Activated T-helper 2 cell treated with anti-CD3 and anti-CD28 coated beads, Interferon-gamma antibody, Interleukin-2, Interleukin-4, amounts not matched to agents 10 μg/mL and 5 μg/mL and 100 μg/mL, durations not matched to agents 14 hours and 24 hours and 36 hours (primary cell): ENCODE data around the gene SUSD2. TPM values are rescaled to one million over a fixed set of nuclear protein-coding genes. Genes with fewer than 3 reads are reported as not detected.
A peak's percentile ranks its signal among the peaks of the same experiment; 100 is the strongest.
"Not testable (repeated sequence)": the region's sequence is repeated elsewhere in the genome, so short reads cannot be mapped to it uniquely, and the experiment has no call there.

Experiments
- DNase-seq: peaks from one replicate; pipeline ENCODE4 v3.0.0; 2021; ENCODE audit warnings: low spot score
- H3K27ac Mint-ChIP-seq: one replicate; pipeline ENCODE4 v1.8.0; 2021; ENCODE audit warnings: mixed read lengths
- H3K27me3 Mint-ChIP-seq: one replicate; pipeline ENCODE4 v1.8.0; 2021; ENCODE audit warnings: low read depth, mixed read lengths
- H3K36me3 Mint-ChIP-seq: one replicate; pipeline ENCODE4 v1.8.0; 2021; ENCODE audit warnings: low read depth, mixed read lengths
- H3K4me1 Mint-ChIP-seq: one replicate; pipeline ENCODE4 v1.8.0; 2021; ENCODE audit warnings: low read depth, mixed read lengths
- H3K4me3 Mint-ChIP-seq: one replicate; pipeline ENCODE4 v1.8.0; 2021; ENCODE audit warnings: low read depth, mild to moderate bottlenecking, moderate library complexity, mixed read lengths
- H3K9me3 Mint-ChIP-seq: one replicate; pipeline ENCODE4 v1.8.0; 2021; ENCODE audit warnings: mixed read lengths
- intact Hi-C: fragments of 100-400 bp; cut with micrococcal nuclease; formaldehyde crosslinking; loops from one replicate; pipeline ENCODE4 v1.15.1; 2023
- total RNA-seq: library from RNA; stranded (reverse); gene quantifications from 2 replicates; pipeline ENCODE4 v1.2.3, GENCODE V29; 2022

Gene SUSD2
- 0.32 and 0.64 TPM in 2 replicates for total RNA-seq

GRCh38 chr22:24181088-24181995, at the start of gene SUSD2:
Gene SUSD2 (plus strand): TSS chr22:24181487. CDS start chr22:24181520, 33 bp downstream.
- Mint-ChIP-seq H3K9me3 (no peaks in the 10 kb centered on the region), H3K27me3 (no peaks in the 10 kb centered on the region), H3K4me3 (no peak within 1 kb of the TSS), H3K36me3 (no peaks in the 10 kb centered on the region), H3K4me1 (no peaks in the 10 kb centered on the region), H3K27ac (no peak within 1 kb of the TSS)
- intact Hi-C loops: no loop called here
- no peak for DNase-seq

GRCh38 chr22:24133187-24133965, 47.9 kb upstream of the SUSD2 start:
- Mint-ChIP-seq H3K4me3 (no peak overlapping the region), H3K9me3 (no peaks in the 10 kb centered on the region), H3K27me3 (no peaks in the 10 kb centered on the region), H3K4me1 (peaks cover 14% of the 10 kb centered on the region), H3K27ac (no peak overlapping the region), H3K36me3 (peaks cover 46% of the 10 kb centered on the region)
- intact Hi-C loops: no loop called here
- no peak for DNase-seq

- intact Hi-C loops: no loop called here
- Mint-ChIP-seq H3K27me3 (no peaks in the 10 kb centered on the region), H3K4me3 (no peak overlapping the region), H3K27ac (no peak overlapping the region), H3K4me1 (peaks cover 14% of the 10 kb centered on the region), H3K36me3 (peaks cover 50% of the 10 kb centered on the region), H3K9me3 (no peaks in the 10 kb centered on the region)
- DNase-seq: no peak
Measured at GRCh38 chr22:24134090-24134846, 47.0 kb upstream of the SUSD2 start.

- intact Hi-C loops, H3K9me3 Mint-ChIP-seq, H3K27me3 Mint-ChIP-seq, DNase-seq, H3K27ac Mint-ChIP-seq, H3K4me3 Mint-ChIP-seq: not testable (repeated sequence)
- H3K36me3 Mint-ChIP-seq: peaks cover 49% of the 10 kb centered on the region
- peaks cover 24% of the 10 kb centered on the region for H3K4me1 Mint-ChIP-seq
Measured at GRCh38 chr22:24136533-24136932, 44.8 kb upstream of the SUSD2 start.

GRCh38 chr22:24137595-24137994, 43.7 kb upstream of the SUSD2 start:
- H3K4me1 Mint-ChIP-seq: peaks cover 29% of the 10 kb centered on the region
- intact Hi-C loops: no loop called here
- H3K27me3 Mint-ChIP-seq: no peaks in the 10 kb centered on the region

GRCh38 chr22:24138649-24139420, 42.5 kb upstream of the SUSD2 start:
- intact Hi-C loops: no loop called here
- no peak for DNase-seq
- Mint-ChIP-seq H3K4me1 (peaks cover 24% of the 10 kb centered on the region), H3K4me3 (no peak overlapping the region), H3K27ac (no peak overlapping the region), H3K9me3 (no peaks in the 10 kb centered on the region), H3K36me3 (peaks cover 50% of the 10 kb centered on the region), H3K27me3 (no peaks in the 10 kb centered on the region)

More at GRCh38 chr22:24137595-24137994, 43.7 kb upstream of the SUSD2 start:
- no peak overlapping the region for H3K27ac Mint-ChIP-seq
- H3K9me3 Mint-ChIP-seq: no peaks in the 10 kb centered on the region
- no peak overlapping the region for H3K4me3 Mint-ChIP-seq
- H3K36me3 Mint-ChIP-seq: peaks cover 51% of the 10 kb centered on the region
- DNase-seq: no peak

DNA sequence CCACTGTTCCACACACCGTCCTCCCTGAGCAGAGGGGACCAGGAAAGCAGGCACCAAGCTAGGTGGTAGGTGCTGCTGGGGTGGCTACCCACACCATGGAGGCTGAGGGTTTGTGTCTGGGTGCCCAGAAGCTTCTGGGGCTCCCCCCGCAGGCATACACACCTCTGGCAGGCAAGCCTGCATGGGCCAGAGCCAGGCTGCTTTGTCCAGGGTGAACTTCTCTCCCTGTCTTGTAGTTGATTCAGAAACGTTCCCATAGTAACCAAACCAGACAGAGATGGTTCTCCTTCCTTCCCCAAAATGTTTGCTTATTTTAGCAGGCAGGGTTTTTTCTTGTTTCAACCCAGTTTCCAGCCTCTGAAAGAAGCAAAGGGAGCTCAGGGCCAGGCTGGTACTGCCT, 40.9 kb upstream of the SUSD2 start:
- Mint-ChIP-seq H3K36me3 (peaks cover 54% of the 10 kb centered on the region), H3K4me3 (no peak overlapping the region), H3K4me1 (peaks cover 25% of the 10 kb centered on the region), H3K9me3 (no peaks in the 10 kb centered on the region), H3K27ac (no peak overlapping the region), H3K27me3 (no peaks in the 10 kb centered on the region)
- DNase-seq: no peak
- intact Hi-C loops: no loop called here

DNA sequence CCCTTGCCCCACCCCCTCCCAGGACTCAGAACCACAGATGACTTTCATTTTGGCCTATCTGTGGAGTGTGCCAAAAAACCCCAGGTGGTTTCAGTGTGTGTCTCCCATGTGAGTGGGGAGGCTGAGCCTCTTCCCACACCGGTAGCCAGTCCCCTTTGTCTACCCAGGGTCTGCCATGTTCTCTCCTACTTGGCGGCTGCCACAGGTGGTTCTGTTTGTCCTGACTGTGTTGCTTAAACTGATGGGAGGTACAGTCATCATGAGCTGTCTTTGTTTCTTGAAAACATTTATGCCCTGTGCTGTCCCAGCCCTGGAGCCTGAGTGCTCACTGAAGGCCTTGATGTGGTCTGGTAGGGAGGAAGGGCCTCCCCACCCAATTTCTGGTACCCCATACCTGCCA, 39.7 kb upstream of the SUSD2 start:
- Mint-ChIP-seq H3K36me3 (peaks cover 43% of the 10 kb centered on the region), H3K4me1 (peaks cover 35% of the 10 kb centered on the region), H3K9me3 (no peaks in the 10 kb centered on the region), H3K27me3 (no peaks in the 10 kb centered on the region), H3K27ac (peak overlapping the region; percentile 30), H3K4me3 (no peak overlapping the region)
- no peak for DNase-seq
- intact Hi-C loops: no loop called here

DNA sequence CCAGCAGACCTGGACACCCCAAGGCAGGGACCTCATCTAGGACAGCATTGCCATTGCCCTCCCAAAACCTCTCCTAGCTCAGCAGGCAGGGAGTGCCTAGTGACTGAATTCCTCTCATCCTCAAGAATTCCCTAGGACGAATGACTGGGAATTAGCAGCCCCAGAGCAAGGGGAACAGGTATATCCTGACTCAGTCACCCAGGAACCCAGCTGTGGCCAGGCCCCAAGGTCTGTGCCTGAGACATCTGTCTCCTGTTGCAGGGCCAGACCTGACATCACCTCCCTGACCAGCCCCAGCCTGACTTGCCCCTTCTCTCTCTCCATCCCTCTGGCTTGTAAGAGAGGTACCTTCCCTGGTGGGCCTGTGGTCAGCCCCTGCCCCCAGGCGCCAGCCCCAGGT, 39.0 kb upstream of the SUSD2 start:
- no peak overlapping the region for H3K27ac Mint-ChIP-seq
- intact Hi-C loops: no loop called here
- peaks cover 37% of the 10 kb centered on the region for H3K36me3 Mint-ChIP-seq
- DNase-seq: no peak
- peaks cover 35% of the 10 kb centered on the region for H3K4me1 Mint-ChIP-seq
- H3K4me3 Mint-ChIP-seq: no peak overlapping the region
- H3K9me3 Mint-ChIP-seq: no peaks in the 10 kb centered on the region
- no peaks in the 10 kb centered on the region for H3K27me3 Mint-ChIP-seq

GRCh38 chr22:24142831-24143230, 38.5 kb upstream of the SUSD2 start:
- no peak overlapping the region for H3K4me3 Mint-ChIP-seq
- H3K4me1 Mint-ChIP-seq: peaks cover 38% of the 10 kb centered on the region
- intact Hi-C loops: no loop called here
- H3K36me3 Mint-ChIP-seq: peaks cover 32% of the 10 kb centered on the region
- H3K9me3 Mint-ChIP-seq: no peaks in the 10 kb centered on the region
- H3K27ac Mint-ChIP-seq: no peak overlapping the region
- no peaks in the 10 kb centered on the region for H3K27me3 Mint-ChIP-seq
- no peak for DNase-seq

- H3K9me3 Mint-ChIP-seq: no peaks in the 10 kb centered on the region
- no peak overlapping the region for H3K27ac Mint-ChIP-seq
- H3K36me3 Mint-ChIP-seq: peaks cover 25% of the 10 kb centered on the region
- intact Hi-C loops: no loop called here
- H3K4me1 Mint-ChIP-seq: peaks cover 38% of the 10 kb centered on the region
- H3K4me3 Mint-ChIP-seq: no peak overlapping the region
- no peaks in the 10 kb centered on the region for H3K27me3 Mint-ChIP-seq
- DNase-seq: no peak
Measured at GRCh38 chr22:24144056-24144777, 37.1 kb upstream of the SUSD2 start.

DNA sequence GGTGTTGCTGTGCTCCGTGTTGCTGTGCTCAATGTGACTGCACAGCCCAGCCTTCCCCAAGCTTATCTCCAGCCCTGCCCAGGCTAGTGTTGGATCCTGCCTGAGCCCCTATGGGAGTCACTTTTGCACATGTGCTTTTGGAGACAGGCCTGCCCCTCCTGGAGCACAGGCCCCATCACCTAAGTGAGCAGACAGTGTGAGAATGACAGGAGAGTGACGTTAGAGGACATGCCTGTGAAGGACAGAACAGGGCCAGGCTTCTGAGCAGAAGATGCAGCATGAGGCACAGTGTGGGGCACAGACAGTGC, 36.6 kb upstream of the SUSD2 start:
- H3K4me3 Mint-ChIP-seq: no peak overlapping the region

More for the DNA sequence above, 36.6 kb upstream of the SUSD2 start:
- H3K27ac Mint-ChIP-seq: no peak overlapping the region
- peaks cover 23% of the 10 kb centered on the region for H3K36me3 Mint-ChIP-seq
- DNase-seq: no peak
- H3K27me3 Mint-ChIP-seq: no peaks in the 10 kb centered on the region
- peaks cover 36% of the 10 kb centered on the region for H3K4me1 Mint-ChIP-seq
- no peaks in the 10 kb centered on the region for H3K9me3 Mint-ChIP-seq
- intact Hi-C loops: no loop called here
